Stomach smooth muscle (tissue), 2 donors: ENCODE results near the gene S100A7.

Experiments used
- H3K27ac ChIP-seq: one replicate; pipeline ENCODE4 v1.7.0; 2013; ENCODE audit warnings: mild to moderate bottlenecking, low read length, inconsistent platforms
- H3K27me3 ChIP-seq, 2 donors: one replicate each; pipeline ENCODE4 v1.7.0; 2013; ENCODE audit warnings: low read length in 2 of 2; ENCODE audit not compliant: insufficient read depth in 2 of 2, control insufficient read depth in 1 of 2
- H3K36me3 ChIP-seq, 2 donors: one replicate each; pipeline ENCODE4 v1.7.0; 2013; ENCODE audit warnings: low read length in 2 of 2; ENCODE audit not compliant: control insufficient read depth in 2 of 2, insufficient read depth in 2 of 2
- H3K4me1 ChIP-seq: one replicate; pipeline ENCODE4 v1.7.0; 2013; ENCODE audit warnings: low read length; ENCODE audit not compliant: control insufficient read depth, insufficient read depth
- H3K4me3 ChIP-seq, 2 donors: one replicate each; pipeline ENCODE4 v1.7.0; 2013; ENCODE audit warnings: low read length in 2 of 2
- H3K9ac ChIP-seq, 2 donors: one replicate each; pipeline ENCODE4 v1.7.0; 2013; ENCODE audit warnings: low read length in 2 of 2, mild to moderate bottlenecking in 1 of 2
- H3K9me3 ChIP-seq, 2 donors: one replicate each; pipeline ENCODE4 v1.7.0; 2013; ENCODE audit warnings: low read length in 2 of 2; ENCODE audit not compliant: control insufficient read depth in 2 of 2
- donor health status: healthy.
- donor health status: Pancreatic carcinoma.

Gene S100A7

GRCh38 chr1:153460551-153460950, at the start of gene S100A7:
Gene S100A7 (minus strand): TSS chr1:153460651. CDS start chr1:153459013, 1,638 bp downstream.
- H3K4me1 ChIP-seq, result no peaks in the 10 kb centered on the region
- H3K9ac ChIP-seq, result no peak within 1 kb of the TSS
- peaks cover 5 to 11% of the 10 kb centered on the region in 2 donors for H3K27me3 ChIP-seq
- no peak within 1 kb of the TSS for H3K27ac ChIP-seq
- H3K9me3 ChIP-seq, result no peaks in the 10 kb centered on the region
- no peak within 1 kb of the TSS for H3K4me3 ChIP-seq
- H3K36me3 ChIP-seq, result no peaks in the 10 kb centered on the region

- no peak overlapping the region for H3K27ac ChIP-seq
- H3K9ac ChIP-seq, result no peak overlapping the region
Measured at GRCh38 chr1:153509729-153510354, 49.4 kb upstream of the S100A7 start.

GRCh38 chr1:153509036-153509435, 48.6 kb upstream of the S100A7 start:
- Histone ChIP-seq H3K4me3 (no peak overlapping the region), H3K27me3 (no peaks in the 10 kb centered on the region), H3K36me3 (no peaks in the 10 kb centered on the region), H3K9ac (no peak overlapping the region), H3K4me1 (peaks cover 20% of the 10 kb centered on the region), H3K27ac (no peak overlapping the region), H3K9me3 (no peaks in the 10 kb centered on the region)

More at GRCh38 chr1:153509729-153510354, 49.4 kb upstream of the S100A7 start:
- Histone ChIP-seq H3K9me3 (no peaks in the 10 kb centered on the region), H3K4me3 (no peak overlapping the region), H3K4me1 (peaks cover 20% of the 10 kb centered on the region), H3K36me3 (no peaks in the 10 kb centered on the region), H3K27me3 (no peaks in the 10 kb centered on the region)

GRCh38 chr1:153507926-153508583, 47.6 kb upstream of the S100A7 start:
- no peak overlapping the region for H3K4me3 ChIP-seq
- no peaks in the 10 kb centered on the region for H3K36me3 ChIP-seq
- no peaks in the 10 kb centered on the region for H3K9me3 ChIP-seq
- no peaks in the 10 kb centered on the region for H3K27me3 ChIP-seq
- no peak overlapping the region for H3K9ac ChIP-seq
- H3K4me1 ChIP-seq, result peaks cover 20% of the 10 kb centered on the region
- no peak overlapping the region for H3K27ac ChIP-seq

- Histone ChIP-seq H3K27me3 (no peaks in the 10 kb centered on the region), H3K9me3 (no peaks in the 10 kb centered on the region), H3K27ac (peak overlapping the region; percentile 31), H3K9ac (peak overlapping the region; percentile 21 to 43), H3K4me3 (peak overlapping the region in 1 of 2 donors; percentile 35), H3K4me1 (peaks cover 20% of the 10 kb centered on the region), H3K36me3 (no peaks in the 10 kb centered on the region)
Measured at GRCh38 chr1:153506831-153507413, 46.5 kb upstream of the S100A7 start.

- Histone ChIP-seq H3K4me3 (peak overlapping the region in 1 of 2 donors; percentile 35), H3K27me3 (no peaks in the 10 kb centered on the region), H3K9ac (no peak overlapping the region), H3K9me3 (no peaks in the 10 kb centered on the region), H3K36me3 (no peaks in the 10 kb centered on the region), H3K27ac (peak overlapping the region; percentile 31), H3K4me1 (peaks cover 20% of the 10 kb centered on the region)
Measured at GRCh38 chr1:153506386-153506785, 45.9 kb upstream of the S100A7 start.

GRCh38 chr1:153505576-153505975, 45.1 kb upstream of the S100A7 start:
- no peak overlapping the region for H3K27ac ChIP-seq
- H3K27me3 ChIP-seq, result no peaks in the 10 kb centered on the region
- peaks cover 14% of the 10 kb centered on the region for H3K4me1 ChIP-seq
- no peaks in the 10 kb centered on the region for H3K36me3 ChIP-seq
- no peak overlapping the region for H3K9ac ChIP-seq
- no peak overlapping the region for H3K4me3 ChIP-seq
- no peaks in the 10 kb centered on the region for H3K9me3 ChIP-seq

GRCh38 chr1:153503766-153504165, 43.3 kb upstream of the S100A7 start:
- Histone ChIP-seq H3K9me3 (no peaks in the 10 kb centered on the region), H3K36me3 (no peaks in the 10 kb centered on the region), H3K27ac (no peak overlapping the region), H3K27me3 (peaks cover 0 to 3% of the 10 kb centered on the region in 2 donors), H3K9ac (no peak overlapping the region), H3K4me3 (no peak overlapping the region), H3K4me1 (peaks cover 13% of the 10 kb centered on the region)

- H3K4me3 ChIP-seq, result no peak overlapping the region
- H3K36me3 ChIP-seq, result no peaks in the 10 kb centered on the region
- no peaks in the 10 kb centered on the region for H3K9me3 ChIP-seq
- H3K4me1 ChIP-seq, result peaks cover 3% of the 10 kb centered on the region
- no peak overlapping the region for H3K9ac ChIP-seq
- H3K27me3 ChIP-seq, result peaks cover 0 to 3% of the 10 kb centered on the region in 2 donors
- H3K27ac ChIP-seq, result no peak overlapping the region
Measured at GRCh38 chr1:153498746-153499145, 38.3 kb upstream of the S100A7 start.

- H3K27ac ChIP-seq, result no peak overlapping the region
- H3K27me3 ChIP-seq, result peaks cover 0 to 3% of the 10 kb centered on the region in 2 donors
- H3K9me3 ChIP-seq, result no peaks in the 10 kb centered on the region
- H3K4me1 ChIP-seq, result peaks cover 5% of the 10 kb centered on the region
- H3K36me3 ChIP-seq, result no peaks in the 10 kb centered on the region
- no peak overlapping the region for H3K4me3 ChIP-seq
- H3K9ac ChIP-seq, result no peak overlapping the region
Measured at GRCh38 chr1:153495536-153495935, 35.1 kb upstream of the S100A7 start.
